WTC11 (cell line): ENCODE measurements around the gene BORCS6. TPM values are rescaled to one million over a fixed set of nuclear protein-coding genes. Genes with fewer than 3 reads are reported as not detected.

Source experiments
- ARID4B ChIP-seq: sonication (generic); formaldehyde crosslinking; IDR thresholded peaks from 2 replicates; pipeline ENCODE4 v1.8.0; 2023; ENCODE audit warnings: missing genetic modification reagents, mild to moderate bottlenecking, borderline replicate concordance
- ATF1 ChIP-seq: sonication (generic); formaldehyde crosslinking; IDR thresholded peaks from 2 replicates; pipeline ENCODE4 v1.8.1; 2023; ENCODE audit warnings: mild to moderate bottlenecking, moderate library complexity, missing genetic modification reagents
- CDX4 ChIP-seq: fragments of 250-450 bp; sonication (Bioruptor Pico); IDR thresholded peaks from 2 replicates; pipeline ENCODE4 v1.9.0; 2021; ENCODE audit warnings: moderate library complexity, mild to moderate bottlenecking, inconsistent platforms, borderline replicate concordance
- EMX1 ChIP-seq: fragments of 250-450 bp; sonication (Bioruptor Pico); IDR thresholded peaks from 2 replicates; pipeline ENCODE4 v1.8.0; 2021; ENCODE audit warnings: mild to moderate bottlenecking
- ERG ChIP-seq: fragments of 250-450 bp; sonication (Bioruptor Pico); IDR thresholded peaks from 2 replicates; pipeline ENCODE4 v1.8.0; 2021; ENCODE audit warnings: mild to moderate bottlenecking
- HMGXB4 ChIP-seq: sonication (generic); formaldehyde crosslinking; IDR thresholded peaks from 2 replicates; pipeline ENCODE4 v1.8.1; 2023; ENCODE audit warnings: mild to moderate bottlenecking, moderate library complexity, missing genetic modification reagents
- MAX ChIP-seq: sonication (generic); formaldehyde crosslinking; IDR thresholded peaks from 2 replicates; pipeline ENCODE4 v1.8.0; 2022; ENCODE audit warnings: mild to moderate bottlenecking, missing genetic modification reagents
- NFATC4 ChIP-seq: fragments of 250-450 bp; sonication (Bioruptor Pico); IDR thresholded peaks from 2 replicates; pipeline ENCODE4 v1.9.0; 2021; ENCODE audit warnings: mild to moderate bottlenecking
- SP1 ChIP-seq: sonication (generic); formaldehyde crosslinking; conservative IDR thresholded peaks from 2 replicates; pipeline ENCODE4 v1.8.1; 2022; ENCODE audit warnings: missing genetic modification reagents
- USF2 ChIP-seq: sonication (generic); formaldehyde crosslinking; IDR thresholded peaks from 2 replicates; pipeline ENCODE4 v1.8.1; 2023; ENCODE audit warnings: mild to moderate bottlenecking, missing genetic modification reagents, moderate library complexity
- ZBTB43 ChIP-seq: sonication (generic); formaldehyde crosslinking; IDR thresholded peaks from 2 replicates; pipeline ENCODE4 v1.8.1; 2023; ENCODE audit warnings: mild to moderate bottlenecking, missing genetic modification reagents
- ZMAT4 ChIP-seq: fragments of 250-450 bp; sonication (Bioruptor Pico); IDR thresholded peaks from 2 replicates; pipeline ENCODE4 v1.9.0; 2021; ENCODE audit warnings: mild to moderate bottlenecking
- ZNF671 ChIP-seq: fragments of 250-450 bp; sonication (Bioruptor Pico); IDR thresholded peaks from 2 replicates; pipeline ENCODE4 v1.8.0; 2021; ENCODE audit warnings: mild to moderate bottlenecking
- total RNA-seq: library from RNA; stranded (reverse); gene quantifications from 3 replicates; pipeline ENCODE4 v1.2.3, GENCODE V29; 2021

BORCS6 gene
- total RNA-seq, 1 experiment from 2014 or later: 5.6 TPM

- TF ChIP-seq ARID4B (CRISPR knock-in tag) (0 out of 2 replicates have a peak, but pooled peaks have one; percentile 41), USF2 (CRISPR knock-in tag) (peak; percentile 33; the same call in 1 of the 2 replicates), SP1 (CRISPR knock-in tag) (peak; percentile 15; the same call in 1 of the 2 replicates), CDX4 (CRISPR knock-in tag) (peak; percentile 73; the same call in 1 of the 2 replicates), MAX (CRISPR knock-in tag) (peak; percentile 41), ATF1 (CRISPR knock-in tag) (no peak), ZMAT4 (CRISPR knock-in tag) (no peak), ERG (CRISPR knock-in tag) (0 out of 2 replicates have a peak, but pooled peaks have one; percentile 78), HMGXB4 (CRISPR knock-in tag) (peak; percentile 88; the same call in 1 of the 2 replicates), ZBTB43 (CRISPR knock-in tag) (no peak), EMX1 (CRISPR knock-in tag) (peak; percentile 82; the same call in 1 of the 2 replicates), NFATC4 (CRISPR knock-in tag) (peak; percentile 90; the same call in 1 of the 2 replicates), ZNF671 (CRISPR knock-in tag) (peak; percentile 90; the same call in 1 of the 2 replicates)
Observed at GRCh38 chr17:8187517-8188262, 2.3 kb downstream of the BORCS6 start (continued).
